Endothelial cell (in vitro differentiated cells): Measurements from ENCODE around the gene PTPN12. TPM values are rescaled to one million over a fixed set of nuclear protein-coding genes. Genes with fewer than 3 reads are reported as not detected.

Experiments used
- DNase-seq: peaks from one replicate; pipeline ENCODE4 v3.0.0; 2021; ENCODE audit warnings: low spot score
- H3K27ac Mint-ChIP-seq: one replicate; pipeline ENCODE4 v1.8.0; 2021; ENCODE audit warnings: mixed read lengths, inconsistent platforms; ENCODE audit not compliant: unreplicated experiment
- H3K27me3 Mint-ChIP-seq: one replicate; pipeline ENCODE4 v1.8.0; 2021; ENCODE audit warnings: mild to moderate bottlenecking, moderate library complexity, mixed read lengths, inconsistent platforms; ENCODE audit not compliant: unreplicated experiment
- H3K36me3 Mint-ChIP-seq: one replicate; pipeline ENCODE4 v1.8.0; 2021; ENCODE audit warnings: mild to moderate bottlenecking, low read depth, mixed read lengths, inconsistent platforms; ENCODE audit not compliant: unreplicated experiment
- H3K4me1 Mint-ChIP-seq: one replicate; pipeline ENCODE4 v1.8.0; 2021; ENCODE audit warnings: mild to moderate bottlenecking, mixed read lengths, inconsistent platforms; ENCODE audit not compliant: unreplicated experiment
- H3K4me3 Mint-ChIP-seq: one replicate; pipeline ENCODE4 v1.8.0; 2021; ENCODE audit warnings: mild to moderate bottlenecking, mixed read lengths, inconsistent platforms; ENCODE audit not compliant: unreplicated experiment
- H3K9me3 Mint-ChIP-seq: one replicate; pipeline ENCODE4 v1.8.0; 2021; ENCODE audit warnings: mixed read lengths, inconsistent platforms; ENCODE audit not compliant: unreplicated experiment
- total RNA-seq: library from RNA; stranded (reverse); fragmentation: NEBNext Ultra II Directional; extraction: Animal tissue kit (Norgen Biotek cat#: 25700); gene quantifications from one replicate; pipeline ENCODE4 v1.2.1, GENCODE V29; 2021; ENCODE audit not compliant: unreplicated experiment
- TF ChIP-seq, protein P1 (sequence below): fragments of 200-600 bp; sonication (generic); IDR thresholded peaks from one replicate; pipeline ENCODE4 v1.5.0; 2021; ENCODE audit warnings: antibody characterized with exemption; ENCODE audit not compliant: unreplicated experiment

Gene PTPN12
- total RNA-seq, 1 donor from 2014 or later, result 186 TPM

DNA sequence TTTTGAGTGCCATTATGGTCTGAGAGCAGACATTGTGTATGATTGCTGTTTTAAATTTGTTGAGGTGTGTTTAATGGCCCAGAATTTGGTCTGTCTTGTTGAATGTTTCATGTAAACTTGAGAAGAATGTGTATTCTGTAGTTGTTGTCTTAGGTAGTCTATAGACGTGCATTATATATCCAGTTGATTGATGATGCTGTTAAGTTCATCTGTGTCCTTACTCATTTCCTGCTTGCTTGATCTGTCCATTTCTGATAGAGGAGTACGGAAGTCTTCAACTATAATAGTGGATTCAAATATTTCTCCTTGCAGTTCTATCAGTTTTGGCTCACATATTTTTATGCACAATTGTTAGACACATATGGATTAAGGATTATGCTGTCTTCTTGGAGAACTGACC lies 16.0 kb downstream of the PTPN12 start:
- TF ChIP-seq, protein P1, sequence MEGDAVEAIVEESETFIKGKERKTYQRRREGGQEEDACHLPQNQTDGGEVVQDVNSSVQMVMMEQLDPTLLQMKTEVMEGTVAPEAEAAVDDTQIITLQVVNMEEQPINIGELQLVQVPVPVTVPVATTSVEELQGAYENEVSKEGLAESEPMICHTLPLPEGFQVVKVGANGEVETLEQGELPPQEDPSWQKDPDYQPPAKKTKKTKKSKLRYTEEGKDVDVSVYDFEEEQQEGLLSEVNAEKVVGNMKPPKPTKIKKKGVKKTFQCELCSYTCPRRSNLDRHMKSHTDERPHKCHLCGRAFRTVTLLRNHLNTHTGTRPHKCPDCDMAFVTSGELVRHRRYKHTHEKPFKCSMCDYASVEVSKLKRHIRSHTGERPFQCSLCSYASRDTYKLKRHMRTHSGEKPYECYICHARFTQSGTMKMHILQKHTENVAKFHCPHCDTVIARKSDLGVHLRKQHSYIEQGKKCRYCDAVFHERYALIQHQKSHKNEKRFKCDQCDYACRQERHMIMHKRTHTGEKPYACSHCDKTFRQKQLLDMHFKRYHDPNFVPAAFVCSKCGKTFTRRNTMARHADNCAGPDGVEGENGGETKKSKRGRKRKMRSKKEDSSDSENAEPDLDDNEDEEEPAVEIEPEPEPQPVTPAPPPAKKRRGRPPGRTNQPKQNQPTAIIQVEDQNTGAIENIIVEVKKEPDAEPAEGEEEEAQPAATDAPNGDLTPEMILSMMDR, result no peak
- H3K36me3 Mint-ChIP-seq, result peaks cover 17% of the 10 kb centered on the region
- no peak overlapping the region for H3K27ac Mint-ChIP-seq
- H3K4me1 Mint-ChIP-seq, result peaks cover 61% of the 10 kb centered on the region
- no peak overlapping the region for H3K4me3 Mint-ChIP-seq
- no peak for DNase-seq
- no peaks in the 10 kb centered on the region for H3K9me3 Mint-ChIP-seq
- no peaks in the 10 kb centered on the region for H3K27me3 Mint-ChIP-seq

DNA sequence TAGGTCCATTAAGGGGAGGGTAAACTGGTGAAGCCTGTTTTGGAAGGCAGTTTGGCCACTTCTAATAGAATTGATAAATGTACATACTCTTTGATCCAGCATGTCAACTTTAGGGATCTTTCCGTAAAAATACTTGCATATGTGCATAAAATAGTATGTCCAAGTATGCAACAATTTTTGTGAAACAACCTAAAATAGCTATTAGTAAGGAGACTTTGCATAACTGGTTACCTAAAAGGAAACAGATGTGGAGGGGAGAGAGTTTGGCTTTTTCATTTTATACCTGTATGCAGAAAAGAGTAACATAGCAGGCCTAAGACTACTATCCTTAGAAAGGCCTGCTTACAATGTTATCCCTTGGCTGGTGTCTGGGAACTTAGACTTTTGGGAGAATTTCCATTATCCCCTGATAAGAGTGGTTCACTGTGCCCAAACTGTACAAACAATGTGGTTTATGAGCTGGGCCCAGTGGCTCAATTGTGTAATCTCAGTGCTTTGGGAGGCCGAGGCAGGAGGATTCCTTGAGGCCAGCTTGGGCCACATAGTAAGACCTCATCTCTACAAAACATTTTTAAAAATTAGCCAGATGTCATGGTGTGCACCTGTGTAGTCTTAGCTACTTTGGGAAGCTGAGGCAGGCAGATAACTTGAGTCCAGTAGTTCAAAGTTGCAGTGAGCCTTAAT lies 21.3 kb downstream of the PTPN12 start:
- TF ChIP-seq, protein P1, result no peak
- H3K27me3 Mint-ChIP-seq, result peaks cover 2% of the 10 kb centered on the region
- H3K4me3 Mint-ChIP-seq, result no peak overlapping the region
- peaks cover 46% of the 10 kb centered on the region for H3K4me1 Mint-ChIP-seq
- H3K9me3 Mint-ChIP-seq, result no peaks in the 10 kb centered on the region
- H3K36me3 Mint-ChIP-seq, result peaks cover 13% of the 10 kb centered on the region
- DNase-seq, result no peak
- no peak overlapping the region for H3K27ac Mint-ChIP-seq

DNA sequence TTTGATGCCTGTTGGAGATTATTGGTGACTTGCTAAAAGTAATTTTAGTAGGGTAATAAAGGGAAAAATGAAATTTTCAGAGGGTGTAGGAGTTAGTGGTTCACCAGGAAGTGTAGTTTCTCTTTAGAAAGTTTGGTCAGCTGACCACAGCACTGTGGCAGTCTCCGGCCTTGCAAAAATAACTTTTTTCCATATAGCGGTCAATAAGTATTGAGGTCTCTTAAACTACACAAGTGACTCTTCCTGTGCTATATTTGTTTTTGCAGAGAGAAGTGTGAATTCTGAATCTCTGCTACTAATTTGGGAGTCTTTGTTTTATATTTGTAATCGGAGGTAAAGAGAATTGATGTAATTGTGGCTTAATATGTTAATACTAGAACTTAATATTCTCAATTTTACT lies 24.3 kb downstream of the PTPN12 start:
- H3K4me3 Mint-ChIP-seq, result no peak overlapping the region

DNA sequence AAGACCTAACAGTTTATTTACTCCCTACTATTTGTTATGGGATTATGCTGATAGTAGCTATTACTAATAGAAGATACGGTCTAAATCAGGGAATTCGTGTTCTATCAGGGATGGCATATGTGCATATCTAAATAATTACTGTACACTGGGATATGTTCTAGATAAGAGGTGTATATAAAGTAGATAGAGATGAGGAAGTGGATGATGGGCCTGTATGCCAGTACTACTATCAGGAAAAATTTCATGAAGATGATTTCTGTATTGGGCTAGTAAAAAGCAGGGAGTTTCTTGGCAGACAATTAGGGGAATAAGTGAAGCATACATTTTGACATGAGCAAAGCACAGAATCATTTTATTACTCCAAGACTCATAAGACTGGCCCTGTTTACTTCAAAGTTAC lies 26.2 kb downstream of the PTPN12 start:
- H3K27me3 Mint-ChIP-seq, result peaks cover 6% of the 10 kb centered on the region
- no peaks in the 10 kb centered on the region for H3K9me3 Mint-ChIP-seq
- TF ChIP-seq, protein P1, result no peak
- no peak overlapping the region for H3K27ac Mint-ChIP-seq
- no peaks in the 10 kb centered on the region for H3K36me3 Mint-ChIP-seq
- DNase-seq, result no peak
- H3K4me3 Mint-ChIP-seq, result no peak overlapping the region
- peaks cover 39% of the 10 kb centered on the region for H3K4me1 Mint-ChIP-seq

More for the DNA sequence above, 24.3 kb downstream of the PTPN12 start:
- peaks cover 4% of the 10 kb centered on the region for H3K27me3 Mint-ChIP-seq
- DNase-seq, result no peak
- TF ChIP-seq, protein P1, result no peak
- peaks cover 7% of the 10 kb centered on the region for H3K36me3 Mint-ChIP-seq
- no peaks in the 10 kb centered on the region for H3K9me3 Mint-ChIP-seq
- peak overlapping the region; percentile 50 for H3K27ac Mint-ChIP-seq
- peaks cover 45% of the 10 kb centered on the region for H3K4me1 Mint-ChIP-seq

DNA sequence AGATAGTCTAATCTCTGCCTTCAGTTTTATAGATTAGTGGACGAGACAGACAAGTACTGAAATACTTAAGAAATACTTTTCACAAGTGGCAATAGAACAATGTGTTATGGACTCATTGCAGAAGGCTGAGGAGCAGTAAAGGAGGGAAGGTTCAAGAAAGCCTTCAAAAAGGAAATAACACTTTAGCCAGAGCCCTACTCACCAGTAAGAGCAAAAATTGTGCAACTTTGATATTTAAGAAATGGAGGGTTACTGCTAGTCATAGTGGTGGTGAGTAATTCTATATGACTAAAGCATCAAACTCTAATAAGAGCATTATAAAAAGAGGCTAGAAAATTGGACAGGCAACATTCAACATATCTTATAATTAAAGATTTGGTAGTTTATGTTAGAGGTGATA lies 28.8 kb downstream of the PTPN12 start:
- Mint-ChIP-seq H3K27ac (peak overlapping the region; percentile 48), H3K4me3 (no peak overlapping the region), H3K9me3 (no peaks in the 10 kb centered on the region), H3K27me3 (peaks cover 4% of the 10 kb centered on the region), H3K4me1 (peaks cover 31% of the 10 kb centered on the region), H3K36me3 (no peaks in the 10 kb centered on the region)
- DNase-seq, result no peak
- TF ChIP-seq, protein P1, result no peak
